HG02943 (cell line): ENCODE results near the gene SETD2.
"Not testable (repeated sequence)": the region's sequence is repeated elsewhere in the genome, so short reads cannot be mapped to it uniquely, and the experiment has no call there.

Source experiments
- ATAC-seq: cut with Tn5 transposase; IDR thresholded peaks from one replicate; pipeline ENCODE4 v1.9.1; 2021; ENCODE audit warnings: mild to moderate bottlenecking, low read depth, moderate library complexity; ENCODE audit not compliant: unreplicated experiment

Gene SETD2

GRCh38 chr3:47156396-47156795 is 7.5 kb downstream of the SETD2 start:
- ATAC-seq, result no peak

GRCh38 chr3:47152578-47152977 is 11.3 kb downstream of the SETD2 start:
- no peak for ATAC-seq

- no peak for ATAC-seq
Observed at GRCh38 chr3:47151836-47152235, 12.1 kb downstream of the SETD2 start.

GRCh38 chr3:47149339-47149933 is 14.5 kb downstream of the SETD2 start:
- no peak for ATAC-seq

- no peak for ATAC-seq
Observed at GRCh38 chr3:47145272-47145671, 18.6 kb downstream of the SETD2 start.

GRCh38 chr3:47143068-47143467 is 20.8 kb downstream of the SETD2 start:
- ATAC-seq, result no peak

GRCh38 chr3:47142536-47142935 is 21.4 kb downstream of the SETD2 start:
- ATAC-seq, result not testable (repeated sequence)

- peak; percentile 95 for ATAC-seq
Observed at GRCh38 chr3:47140973-47141461, 22.9 kb downstream of the SETD2 start.

GRCh38 chr3:47140553-47140952 is 23.4 kb downstream of the SETD2 start:
- not testable (repeated sequence) for ATAC-seq

- ATAC-seq, result no peak
Observed at GRCh38 chr3:47134311-47134710, 29.6 kb downstream of the SETD2 start.

GRCh38 chr3:47133641-47134040 is 30.3 kb downstream of the SETD2 start:
- ATAC-seq, result no peak

- no peak for ATAC-seq
Observed at GRCh38 chr3:47130557-47130956, 33.4 kb downstream of the SETD2 start.

- ATAC-seq, result no peak
Observed at GRCh38 chr3:47128137-47128536, 35.8 kb downstream of the SETD2 start.

- no peak for ATAC-seq
Observed at GRCh38 chr3:47123857-47124256, 40.1 kb downstream of the SETD2 start.

GRCh38 chr3:47121409-47121808 is 42.5 kb downstream of the SETD2 start:
- no peak for ATAC-seq

- ATAC-seq, result no peak
Observed at GRCh38 chr3:47120138-47120537, 43.8 kb downstream of the SETD2 start.

GRCh38 chr3:47119387-47119786 is 44.5 kb downstream of the SETD2 start:
- ATAC-seq, result not testable (repeated sequence)

- ATAC-seq, result no peak
Observed at GRCh38 chr3:47117807-47118364, 46.0 kb downstream of the SETD2 start.

GRCh38 chr3:47115524-47115923 is 48.4 kb downstream of the SETD2 start:
- not testable (repeated sequence) for ATAC-seq

GRCh38 chr3:47113669-47114365 is 50.1 kb downstream of the SETD2 start:
- no peak for ATAC-seq

GRCh38 chr3:47112997-47113396 is 50.9 kb downstream of the SETD2 start:
- no peak for ATAC-seq

- no peak for ATAC-seq
Observed at GRCh38 chr3:47109393-47109792, 54.5 kb downstream of the SETD2 start.
